DND-41 (cell line): ENCODE data around the gene SLC35E2B.
"Not testable (repeated sequence)": the region's sequence is repeated elsewhere in the genome, so short reads cannot be mapped to it uniquely, and the experiment has no call there.

ENCODE experiments used
- CTCF ChIP-seq: IDR thresholded peaks from 2 replicates; pipeline ENCODE4 v1.5.1; 2012; ENCODE audit warnings: borderline replicate concordance, low read length, moderate library complexity, mild to moderate bottlenecking; ENCODE audit not compliant: poor library complexity, severe bottlenecking; ENCODE audit errors: extremely low read depth
- EZH2 ChIP-seq: IDR thresholded peaks from 3 replicates; pipeline ENCODE4 v1.6.1; 2012; ENCODE audit warnings: borderline replicate concordance, low read depth, mild to moderate bottlenecking, moderate library complexity, low read length, inconsistent platforms; ENCODE audit not compliant: severe bottlenecking

GRCh38 chr1:1664318-1664717 is 28.3 kb downstream of the SLC35E2B start:
- TF ChIP-seq CTCF, EZH2: not testable (repeated sequence)
